ENCODE results near the gene MAP4K4.

The MAP4K4 gene

DNA sequence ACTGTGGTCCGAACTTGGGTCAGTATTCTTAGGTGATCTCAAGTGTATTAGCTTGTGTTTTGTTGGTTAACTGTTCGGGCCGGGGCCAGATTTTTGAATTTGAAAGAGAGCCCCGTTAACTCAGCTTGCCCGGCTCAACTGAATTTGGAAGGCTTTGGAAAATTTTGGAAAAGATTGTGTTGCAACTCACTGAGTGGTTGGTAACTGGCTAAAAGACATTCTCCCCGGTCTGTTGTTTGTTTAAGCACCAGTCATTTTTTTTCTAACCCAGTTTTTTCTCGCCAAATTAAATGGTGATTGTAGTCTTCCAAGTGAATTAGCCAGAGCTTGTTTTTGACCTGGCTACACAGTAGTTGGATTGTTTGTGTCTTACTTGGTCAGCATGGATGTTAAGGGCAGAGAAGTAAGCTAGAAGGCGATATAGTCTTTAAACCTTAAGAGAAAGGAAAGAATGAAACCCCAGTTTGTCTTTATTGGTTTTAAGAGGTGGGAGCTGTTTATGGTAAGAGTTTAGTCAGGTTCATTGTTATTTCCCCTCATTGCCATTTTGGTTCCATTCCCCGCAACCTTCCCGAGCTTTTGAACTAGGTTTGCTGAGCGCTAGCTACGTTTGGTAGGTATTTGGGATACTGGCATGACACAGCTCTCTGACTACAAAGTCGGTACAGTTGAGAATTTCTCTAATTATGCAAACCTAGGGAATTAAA lies 2.4 kb downstream of the MAP4K4 start:
- DNase-seq (ENCODE audit: extremely low read depth, low read depth) = no peak

DNA sequence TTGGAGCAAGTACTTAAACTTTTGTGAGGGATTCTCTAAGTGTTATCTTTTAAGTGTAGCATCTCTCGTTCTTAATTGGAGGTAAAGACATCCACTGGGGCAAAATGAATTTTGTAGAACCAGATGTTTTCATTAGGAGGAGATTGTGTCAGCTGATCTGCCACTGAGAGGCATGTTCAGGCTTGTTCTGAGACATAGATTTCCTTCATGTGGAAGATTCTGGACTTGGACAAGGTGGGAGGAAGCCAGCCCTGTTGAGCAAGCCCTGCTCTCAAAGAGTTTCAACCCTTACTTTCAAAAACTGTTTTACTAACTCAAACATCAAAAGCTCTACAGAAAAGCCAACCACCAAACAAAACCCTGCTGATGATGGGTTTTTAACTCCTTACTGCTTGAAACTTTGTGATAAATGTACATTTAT lies 6.5 kb downstream of the MAP4K4 start:
- peak; percentile 70 for DNase-seq (ENCODE audit: extremely low read depth, low read depth)
- no peak for TF ChIP-seq CTCF (IDR thresholded peaks at IDR 0.05; ENCODE audit: low read depth, low read length)

More for the DNA sequence above, 2.4 kb downstream of the MAP4K4 start:
- no peak for TF ChIP-seq CTCF (IDR thresholded peaks at IDR 0.05; ENCODE audit: low read depth, low read length)

DNA sequence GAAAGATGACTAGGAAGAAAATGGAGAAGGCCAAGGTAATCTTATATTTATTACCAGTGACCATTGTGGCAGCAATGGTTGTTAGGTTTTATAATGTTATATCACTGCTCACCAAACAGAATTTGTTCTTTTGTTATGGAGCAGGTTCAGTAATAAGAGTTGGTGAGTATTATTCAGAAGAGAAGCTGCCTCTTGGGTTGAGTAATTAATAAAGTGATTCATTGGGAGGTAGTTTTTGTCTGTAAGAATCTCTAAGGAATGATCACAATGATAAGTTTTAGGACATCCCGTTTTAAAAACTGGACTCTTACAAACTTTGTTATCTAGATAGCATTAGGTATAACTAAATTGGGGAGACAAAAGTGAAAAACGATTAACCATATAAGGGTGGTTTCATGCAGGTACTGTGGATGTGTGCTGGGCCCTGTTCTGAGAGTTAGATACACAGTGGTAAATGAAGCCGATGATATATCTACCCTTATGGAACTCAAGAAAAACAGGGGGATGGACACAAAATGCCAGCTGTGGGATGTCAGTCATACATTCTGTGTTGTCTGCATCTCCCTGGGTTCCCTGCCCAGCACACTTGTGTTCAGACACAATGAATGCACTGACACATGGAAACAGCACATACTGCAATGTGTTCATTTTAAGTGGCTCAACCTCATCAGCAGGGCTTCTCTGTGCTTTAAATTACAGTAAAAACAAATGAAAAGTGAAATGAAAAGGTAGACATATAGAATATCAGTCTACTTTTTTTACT lies 7.5 kb downstream of the MAP4K4 start:
- DNase-seq (ENCODE audit: extremely low read depth, low read depth) = no peak
- TF ChIP-seq CTCF (IDR thresholded peaks at IDR 0.05; ENCODE audit: low read depth, low read length) = no peak

GRCh38 chr2:101706121-101706818 lies 8.8 kb downstream of the MAP4K4 start:
- DNase-seq (ENCODE audit: extremely low read depth, low read depth) = no peak
- no peak for TF ChIP-seq CTCF (IDR thresholded peaks at IDR 0.05; ENCODE audit: low read depth, low read length)

- no peak for TF ChIP-seq CTCF (IDR thresholded peaks at IDR 0.05; ENCODE audit: low read depth, low read length)
- no peak for DNase-seq (ENCODE audit: extremely low read depth, low read depth)
These were observed 9.3 kb downstream of the MAP4K4 start for GRCh38 chr2:101706819-101707177.

- no peak for DNase-seq (ENCODE audit: extremely low read depth, low read depth)
- no peak for TF ChIP-seq CTCF (IDR thresholded peaks at IDR 0.05; ENCODE audit: low read depth, low read length)
These were observed 12.5 kb downstream of the MAP4K4 start for GRCh38 chr2:101710036-101710435.

Measured in AG09319 (cell line).